Measurements from ENCODE around the gene RNGTT. TPM values are rescaled to one million over a fixed set of nuclear protein-coding genes. Genes with fewer than 3 reads are reported as not detected.

The RNGTT gene
- total and polyA plus RNA-seq, 10 of the 15 experiments (the other 5 are each of a cell fraction or from before 2014, with no cell fraction given), result 7.7 to 30.4 (median 22.2) TPM

DNA sequence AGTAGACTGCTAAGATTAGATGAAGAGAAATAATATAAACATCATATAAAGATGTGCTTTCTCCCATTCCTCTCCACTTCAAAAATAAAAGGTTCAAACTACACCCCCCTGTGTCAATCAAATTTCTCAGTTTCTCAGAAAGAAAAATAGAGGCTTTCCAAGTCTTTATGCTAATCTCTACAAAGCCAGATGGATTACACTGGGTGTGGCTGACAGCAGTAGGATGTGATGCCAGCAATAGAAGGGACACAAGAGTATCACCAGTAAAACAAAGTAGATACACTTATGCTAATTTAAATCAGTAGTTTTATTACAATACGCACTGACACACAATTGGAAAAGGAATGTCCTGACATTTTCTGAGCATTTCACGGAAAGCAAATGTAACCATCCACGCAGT, 353.4 kb downstream of the RNGTT start:
- ChIA-PET RAD21 (ENCODE audit: unreplicated experiment) (interaction anchor here (0.6 kb wide), 1 partner anchor 181 kb away, joined by 3 read pairs; no protein-coding TSS in a partner anchor), CTCF (no interaction called here), SMC1A (ENCODE audit: uncharacterized antibody, unreplicated experiment) (interaction anchor here (0.9 to 1.3 kb wide), 2 partner anchors 14 to 15 kb away, joined by 3 to 4 read pairs; no protein-coding TSS in a partner anchor), POLR2A (no interaction called here)
- FAIRE-seq, result no peak
- H3K9ac ChIP-seq (ENCODE audit: control insufficient read depth, insufficient read depth, low read length), result no peak overlapping the region
- DNase-seq (ENCODE audit: low read depth, low spot score), result no peak
- intact Hi-C loops (cut with micrococcal nuclease; ENCODE audit: unreplicated experiment) (loop anchor here (10.0 kb wide), 2 partner anchors 365 to 685 kb away; no protein-coding TSS in a partner anchor), in situ Hi-C loops (cut with MboI) (no loop called here)
- no peak overlapping the region for H3K27ac ChIP-seq (ENCODE audit: control insufficient read depth, insufficient read depth)
- no peak overlapping the region for H3K4me3 ChIP-seq
- H3K4me1 ChIP-seq (ENCODE audit: control insufficient read depth, insufficient read depth, low read length), result 0 out of 2 replicates have a peak, but pooled peaks cover 3% of the 10 kb centered on the region
- no peaks in the 10 kb centered on the region for H4K20me1 ChIP-seq (ENCODE audit: control insufficient read depth, insufficient read depth)
- H3K27me3 ChIP-seq (replicated peaks in 1 of 2; ENCODE audit: control insufficient read depth in 2 of 2, insufficient read depth in 2 of 2, low read length in 1 of 2), result no peaks in the 10 kb centered on the region
- no peak overlapping the region for H2AFZ ChIP-seq (ENCODE audit: control insufficient read depth, low read depth, low read length)
- 98% methylated on average over 3 of the region's 3 CpGs for WGBS (ENCODE audit: insufficient coverage, insufficient replicate concordance, low lambda C conversion rate, missing lambda C conversion rate)
- no TSS peak for BruUV-seq (replicated peaks)
- ATAC-seq, result no peak
- peaks cover 2 to 8% of the 10 kb centered on the region in 2 experiments; a peak in 3 of 4 replicates for H3K36me3 ChIP-seq (ENCODE audit: control insufficient read depth in 2 of 2, insufficient read depth in 2 of 2, low read length in 1 of 2)
- H3K79me2 ChIP-seq (ENCODE audit: control insufficient read depth, insufficient read depth, low read length), result no peaks in the 10 kb centered on the region
- no peak overlapping the region for H3K4me2 ChIP-seq (ENCODE audit: control insufficient read depth, insufficient read depth)
- H3K9me3 ChIP-seq (replicated peaks; ENCODE audit: control insufficient read depth, insufficient read depth, low read length), result no peaks in the 10 kb centered on the region; the same call in 2 of the 3 replicates
- TF ChIP-seq RB1 (IDR thresholded peaks at IDR 0.05; ENCODE audit: borderline replicate concordance), result no peak
- TF ChIP-seq SPI1 (IDR thresholded peaks at IDR 0.05; ENCODE audit: borderline replicate concordance, insufficient read depth, low read depth, low read length), result no peak
- no peak for TF ChIP-seq HDGF (IDR thresholded peaks at IDR 0.05)
- no peak for TF ChIP-seq ZNF207 (IDR thresholded peaks at IDR 0.05; ENCODE audit: borderline replicate concordance)
- TF ChIP-seq BHLHE40 (IDR thresholded peaks at IDR 0.05; ENCODE audit: borderline replicate concordance in 1 of 2, low read depth in 2 of 2, low read length in 1 of 2), result no peak

DNA sequence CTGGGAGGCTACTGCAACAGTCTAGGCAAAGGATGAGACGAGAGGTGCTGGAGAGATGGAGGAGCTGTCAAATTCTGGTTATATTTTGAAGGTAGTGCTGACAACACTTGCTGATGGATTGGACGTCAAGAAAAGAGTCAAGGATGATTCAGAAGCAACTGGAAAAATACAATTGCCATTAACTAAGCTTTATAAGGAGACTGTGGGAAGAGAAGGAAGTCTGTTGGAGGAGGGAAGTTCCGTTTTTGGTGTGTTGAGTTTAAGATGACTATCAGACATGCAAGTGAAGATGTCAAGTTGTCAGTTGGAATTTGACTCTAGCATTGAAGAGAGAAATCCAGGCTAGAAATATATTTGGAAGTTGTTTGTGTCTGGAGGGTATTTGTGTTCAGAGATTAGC, 358.1 kb downstream of the RNGTT start:
- SMC1A ChIA-PET (ENCODE audit: uncharacterized antibody, unreplicated experiment), result interaction anchor here (1.2 kb wide), 1 partner anchor 26 kb away, joined by 3 read pairs; no protein-coding TSS in a partner anchor
- Histone ChIP-seq H2AFZ (ENCODE audit: control insufficient read depth, low read depth, low read length) (no peak overlapping the region), H4K20me1 (ENCODE audit: control insufficient read depth, insufficient read depth) (no peaks in the 10 kb centered on the region), H3K27me3 (replicated peaks in 1 of 2; ENCODE audit: control insufficient read depth in 2 of 2, insufficient read depth in 2 of 2, low read length in 1 of 2) (no peaks in the 10 kb centered on the region), H3K36me3 (ENCODE audit: control insufficient read depth in 2 of 2, insufficient read depth in 2 of 2, low read length in 1 of 2) (no peaks in the 10 kb centered on the region; a peak in 1 of 4 replicates), H3K4me1 (ENCODE audit: control insufficient read depth, insufficient read depth, low read length) (no peaks in the 10 kb centered on the region), H3K4me2 (ENCODE audit: control insufficient read depth, insufficient read depth) (no peak overlapping the region), H3K9ac (ENCODE audit: control insufficient read depth, insufficient read depth, low read length) (no peak overlapping the region), H3K9me3 (replicated peaks; ENCODE audit: control insufficient read depth, insufficient read depth, low read length) (no peaks in the 10 kb centered on the region; the same call in 2 of the 3 replicates), H3K4me3 (no peak overlapping the region), H3K27ac (ENCODE audit: control insufficient read depth, insufficient read depth) (no peak overlapping the region), H3K79me2 (ENCODE audit: control insufficient read depth, insufficient read depth, low read length) (no peaks in the 10 kb centered on the region)
- CTCF ChIA-PET, result no interaction called here
- POLR2A ChIA-PET, result no interaction called here
- RAD21 ChIA-PET (ENCODE audit: unreplicated experiment), result no interaction called here
- in situ Hi-C loops (cut with MboI), result no loop called here
- intact Hi-C loops (cut with micrococcal nuclease; ENCODE audit: unreplicated experiment), result no loop called here
- no TSS peak for BruUV-seq (replicated peaks)
- ATAC-seq (no peak), DNase-seq (ENCODE audit: low read depth, low spot score) (no peak), FAIRE-seq (no peak)
- 71% methylated on average over 3 of the region's 3 CpGs for WGBS (ENCODE audit: insufficient coverage, insufficient replicate concordance, low lambda C conversion rate, missing lambda C conversion rate)
- no peak for TF ChIP-seq SMAD1 (IDR thresholded peaks at IDR 0.05; ENCODE audit: low read depth, partially characterized antibody)
- TF ChIP-seq CEBPZ (IDR thresholded peaks at IDR 0.05; ENCODE audit: low read depth, low read length), result no peak
- TF ChIP-seq PAX5 (IDR thresholded peaks at IDR 0.05; ENCODE audit: borderline replicate concordance, low read depth, low read length), result no peak
- no peak for TF ChIP-seq CEBPB (IDR thresholded peaks at IDR 0.05; ENCODE audit: borderline replicate concordance in 1 of 2, low read depth in 2 of 2, low read length in 2 of 2)
- TF ChIP-seq MXI1 (IDR thresholded peaks at IDR 0.05; ENCODE audit: low read depth, low read length), result no peak
- TF ChIP-seq, protein P1, sequence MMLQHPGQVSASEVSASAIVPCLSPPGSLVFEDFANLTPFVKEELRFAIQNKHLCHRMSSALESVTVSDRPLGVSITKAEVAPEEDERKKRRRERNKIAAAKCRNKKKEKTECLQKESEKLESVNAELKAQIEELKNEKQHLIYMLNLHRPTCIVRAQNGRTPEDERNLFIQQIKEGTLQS (IDR thresholded peaks at IDR 0.05; ENCODE audit: borderline replicate concordance, extremely low read depth, low read depth, low read length), result no peak
- no peak for TF ChIP-seq RBBP5 (conservative IDR thresholded peaks at IDR 0.05)
- TF ChIP-seq EED (IDR thresholded peaks at IDR 0.05; ENCODE audit: low read depth), result no peak
- TF ChIP-seq SMC3 (IDR thresholded peaks at IDR 0.05; ENCODE audit: borderline replicate concordance, low read length), result no peak
- TF ChIP-seq CHD4 (IDR thresholded peaks at IDR 0.05), result no peak
